Measurements from ENCODE around the gene ASAP2. TPM values are rescaled to one million over a fixed set of nuclear protein-coding genes. Genes with fewer than 3 reads are reported as not detected.

ASAP2 gene
- total RNA-seq, 4 donors from 2014 or later: 28.2 to 38.0 (median 31.7) TPM

DNA sequence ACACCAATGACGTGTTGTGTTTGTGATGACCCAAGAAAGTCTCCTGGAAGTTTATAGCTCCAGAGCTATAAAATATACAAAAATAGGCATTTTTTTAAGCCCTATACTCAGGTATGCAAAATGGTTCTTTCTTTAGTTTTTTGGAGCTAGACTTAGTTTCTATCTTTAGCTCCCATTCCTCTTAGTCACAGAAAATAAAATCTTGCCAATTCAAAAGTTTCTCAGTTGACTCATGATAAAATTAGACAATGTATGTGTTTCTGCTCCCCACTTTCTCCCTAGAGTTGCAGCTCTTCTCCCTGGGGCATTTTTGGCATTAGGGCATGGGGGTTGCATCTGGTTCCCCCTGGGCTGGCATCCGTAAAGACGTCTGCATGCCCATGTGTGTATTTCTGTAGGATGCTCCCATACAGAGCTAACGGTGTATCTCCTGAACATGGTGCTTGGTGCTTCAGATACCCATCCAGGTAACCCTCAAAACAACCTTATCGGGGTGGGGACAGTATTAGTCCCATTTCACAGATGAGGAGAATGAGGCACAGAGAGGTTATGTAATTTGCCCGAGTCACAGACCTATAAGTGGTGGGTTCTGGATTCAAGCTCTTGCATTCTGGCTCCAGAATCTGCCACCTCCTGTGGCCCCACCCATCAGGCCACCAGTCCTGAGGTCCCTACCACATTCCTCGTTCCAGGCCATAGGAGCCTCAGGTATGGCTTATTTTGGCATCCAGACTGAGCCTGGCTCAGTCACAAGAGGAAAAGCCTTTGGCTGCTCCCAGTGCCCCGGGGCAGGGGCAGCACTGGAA lies 43.1 kb upstream of the ASAP2 start:
- 83 to 86% methylated on average over 8 of the region's 8 CpGs for WGBS, 2 donors
- TF ChIP-seq, protein P1, sequence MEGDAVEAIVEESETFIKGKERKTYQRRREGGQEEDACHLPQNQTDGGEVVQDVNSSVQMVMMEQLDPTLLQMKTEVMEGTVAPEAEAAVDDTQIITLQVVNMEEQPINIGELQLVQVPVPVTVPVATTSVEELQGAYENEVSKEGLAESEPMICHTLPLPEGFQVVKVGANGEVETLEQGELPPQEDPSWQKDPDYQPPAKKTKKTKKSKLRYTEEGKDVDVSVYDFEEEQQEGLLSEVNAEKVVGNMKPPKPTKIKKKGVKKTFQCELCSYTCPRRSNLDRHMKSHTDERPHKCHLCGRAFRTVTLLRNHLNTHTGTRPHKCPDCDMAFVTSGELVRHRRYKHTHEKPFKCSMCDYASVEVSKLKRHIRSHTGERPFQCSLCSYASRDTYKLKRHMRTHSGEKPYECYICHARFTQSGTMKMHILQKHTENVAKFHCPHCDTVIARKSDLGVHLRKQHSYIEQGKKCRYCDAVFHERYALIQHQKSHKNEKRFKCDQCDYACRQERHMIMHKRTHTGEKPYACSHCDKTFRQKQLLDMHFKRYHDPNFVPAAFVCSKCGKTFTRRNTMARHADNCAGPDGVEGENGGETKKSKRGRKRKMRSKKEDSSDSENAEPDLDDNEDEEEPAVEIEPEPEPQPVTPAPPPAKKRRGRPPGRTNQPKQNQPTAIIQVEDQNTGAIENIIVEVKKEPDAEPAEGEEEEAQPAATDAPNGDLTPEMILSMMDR (IDR thresholded peaks at IDR 0.05): no peak
- TF ChIP-seq POLR2A (IDR thresholded peaks at IDR 0.05) (no peak), EP300 (IDR thresholded peaks at IDR 0.05) (no peak)
- H3K4me1 ChIP-seq: peaks cover 0 to 14% (median 4%) of the 10 kb centered on the region in 4 donors
- H3K27me3 ChIP-seq: no peaks in the 10 kb centered on the region
- DNase-seq (ENCODE audit: low spot score in 2 of 2): no peak
- H3K27ac ChIP-seq: peak overlapping the region in 1 of 4 donors; percentile 36
- H3K4me3 ChIP-seq: no peak overlapping the region
- no peaks in the 10 kb centered on the region for H3K9me3 ChIP-seq
- no peaks in the 10 kb centered on the region for H3K36me3 ChIP-seq

DNA sequence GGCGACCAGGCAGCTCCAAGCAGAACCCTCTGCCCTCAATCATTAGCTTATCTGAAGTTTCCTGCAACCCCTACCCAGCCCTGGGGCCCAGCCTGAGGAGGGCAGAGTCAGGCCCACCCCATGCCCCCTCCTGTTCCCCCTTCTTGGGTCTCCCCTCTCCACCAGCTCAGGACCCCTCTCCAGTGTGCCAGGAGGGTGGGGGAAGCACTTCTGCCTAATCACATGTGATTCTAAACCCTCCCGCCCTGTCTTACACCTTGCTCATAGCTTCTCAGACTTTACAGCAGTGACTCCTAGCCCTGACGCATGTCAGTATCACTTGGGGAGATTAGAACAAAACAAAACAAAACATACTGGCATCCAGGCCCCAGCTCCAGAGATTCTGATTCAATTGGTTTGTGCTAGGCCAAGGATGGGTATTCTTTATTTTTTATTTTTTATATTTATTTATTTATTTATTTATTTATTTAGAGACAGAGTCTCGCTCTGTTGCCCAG lies 42.5 kb upstream of the ASAP2 start:
- no peak overlapping the region for H3K27ac ChIP-seq
- H3K27me3 ChIP-seq: no peaks in the 10 kb centered on the region
- 96 to 98% methylated on average over 4 of the region's 4 CpGs for WGBS, 2 donors
- no peak overlapping the region for H3K4me3 ChIP-seq
- no peak for DNase-seq (ENCODE audit: low spot score in 2 of 2)
- no peaks in the 10 kb centered on the region for H3K9me3 ChIP-seq
- no peaks in the 10 kb centered on the region for H3K36me3 ChIP-seq
- H3K4me1 ChIP-seq: peaks cover 0 to 14% (median 4%) of the 10 kb centered on the region in 4 donors
- TF ChIP-seq, protein P1 (IDR thresholded peaks at IDR 0.05): no peak
- TF ChIP-seq POLR2A (IDR thresholded peaks at IDR 0.05) (no peak), EP300 (IDR thresholded peaks at IDR 0.05) (no peak)

DNA sequence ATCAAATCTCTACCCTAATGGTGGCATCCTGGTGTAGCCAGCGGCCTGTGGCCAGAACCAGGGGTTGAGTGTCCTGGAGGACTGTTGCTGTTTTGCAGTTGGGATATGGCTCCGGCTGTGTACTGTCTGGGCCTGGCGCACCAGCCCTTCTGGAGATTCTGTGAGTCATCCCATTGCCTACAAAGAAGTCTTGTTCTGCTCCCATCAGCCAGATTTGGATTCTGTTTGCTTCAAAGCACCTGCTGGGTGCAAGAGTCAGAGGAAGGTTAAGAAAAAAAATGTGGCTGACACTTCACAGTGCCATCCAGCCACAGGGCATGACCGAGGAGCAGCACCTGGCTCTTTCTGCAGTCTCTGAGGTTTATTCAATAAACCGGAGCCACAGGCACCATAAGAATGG lies 41.0 kb upstream of the ASAP2 start:
- H3K4me1 ChIP-seq: peaks cover 0 to 14% (median 4%) of the 10 kb centered on the region in 4 donors
- H3K27me3 ChIP-seq: no peaks in the 10 kb centered on the region
- H3K36me3 ChIP-seq: no peaks in the 10 kb centered on the region
- no peaks in the 10 kb centered on the region for H3K9me3 ChIP-seq
- no peak for DNase-seq (ENCODE audit: low spot score in 2 of 2)
- TF ChIP-seq POLR2A (IDR thresholded peaks at IDR 0.05) (no peak), EP300 (IDR thresholded peaks at IDR 0.05) (peak in 1 of 2 donors; percentile 14)
- WGBS, 2 donors: 73 to 76% methylated on average over 5 of the region's 5 CpGs
- no peak overlapping the region for H3K4me3 ChIP-seq
- H3K27ac ChIP-seq: peak overlapping the region in 2 of 4 donors; percentile 53 to 79

DNA sequence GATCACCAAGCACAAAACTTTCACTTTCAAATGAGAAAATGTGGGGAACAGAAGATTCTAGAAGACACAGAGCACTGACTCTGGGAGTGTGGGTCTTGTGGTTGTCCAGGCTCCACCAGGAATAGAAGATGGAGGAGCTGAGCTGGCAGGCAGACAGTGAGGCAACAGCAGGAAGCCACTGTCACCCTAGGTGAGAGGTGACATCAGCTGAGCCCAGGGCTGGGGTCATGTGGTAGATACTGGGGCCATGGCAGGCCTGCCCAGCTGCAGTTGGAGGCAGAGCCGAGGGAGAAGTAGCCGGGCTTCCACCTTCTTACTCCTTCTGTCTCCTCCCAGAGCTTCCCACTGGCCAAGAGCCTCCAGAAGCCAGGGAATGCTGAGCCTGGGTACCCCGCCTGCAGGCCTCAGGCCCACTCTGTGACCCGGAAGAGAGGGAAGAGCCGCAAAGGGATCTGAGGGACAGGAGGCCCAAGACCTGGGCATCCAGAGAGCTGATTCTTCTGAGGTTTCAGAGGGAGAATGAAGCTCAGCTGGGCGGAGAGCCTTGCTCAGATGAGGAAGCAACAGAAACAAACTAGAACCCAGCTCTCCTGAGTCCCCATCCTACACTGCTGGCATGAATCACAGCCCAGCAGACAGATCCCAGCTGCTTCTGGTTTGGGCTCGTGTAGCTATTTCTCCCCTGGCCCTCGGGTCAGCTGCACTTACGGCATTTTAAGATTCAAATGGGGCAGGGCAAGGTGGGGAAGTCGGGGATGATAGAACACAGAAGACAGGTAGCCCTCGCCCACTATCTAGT lies 39.8 kb upstream of the ASAP2 start:
- Histone ChIP-seq H3K27me3 (no peaks in the 10 kb centered on the region), H3K4me3 (no peak overlapping the region), H3K4me1 (peaks cover 0 to 14% (median 4%) of the 10 kb centered on the region in 4 donors), H3K9me3 (no peaks in the 10 kb centered on the region), H3K27ac (peak overlapping the region in 1 of 4 donors; percentile 79), H3K36me3 (no peaks in the 10 kb centered on the region)
- 78 to 80% methylated on average over 9 to 11 of the region's 11 CpGs for WGBS, 2 donors
- TF ChIP-seq EP300 (IDR thresholded peaks at IDR 0.05) (no peak), POLR2A (IDR thresholded peaks at IDR 0.05) (no peak)
- TF ChIP-seq, protein P1 (IDR thresholded peaks at IDR 0.05): no peak
- DNase-seq (ENCODE audit: low spot score in 2 of 2): no peak

DNA sequence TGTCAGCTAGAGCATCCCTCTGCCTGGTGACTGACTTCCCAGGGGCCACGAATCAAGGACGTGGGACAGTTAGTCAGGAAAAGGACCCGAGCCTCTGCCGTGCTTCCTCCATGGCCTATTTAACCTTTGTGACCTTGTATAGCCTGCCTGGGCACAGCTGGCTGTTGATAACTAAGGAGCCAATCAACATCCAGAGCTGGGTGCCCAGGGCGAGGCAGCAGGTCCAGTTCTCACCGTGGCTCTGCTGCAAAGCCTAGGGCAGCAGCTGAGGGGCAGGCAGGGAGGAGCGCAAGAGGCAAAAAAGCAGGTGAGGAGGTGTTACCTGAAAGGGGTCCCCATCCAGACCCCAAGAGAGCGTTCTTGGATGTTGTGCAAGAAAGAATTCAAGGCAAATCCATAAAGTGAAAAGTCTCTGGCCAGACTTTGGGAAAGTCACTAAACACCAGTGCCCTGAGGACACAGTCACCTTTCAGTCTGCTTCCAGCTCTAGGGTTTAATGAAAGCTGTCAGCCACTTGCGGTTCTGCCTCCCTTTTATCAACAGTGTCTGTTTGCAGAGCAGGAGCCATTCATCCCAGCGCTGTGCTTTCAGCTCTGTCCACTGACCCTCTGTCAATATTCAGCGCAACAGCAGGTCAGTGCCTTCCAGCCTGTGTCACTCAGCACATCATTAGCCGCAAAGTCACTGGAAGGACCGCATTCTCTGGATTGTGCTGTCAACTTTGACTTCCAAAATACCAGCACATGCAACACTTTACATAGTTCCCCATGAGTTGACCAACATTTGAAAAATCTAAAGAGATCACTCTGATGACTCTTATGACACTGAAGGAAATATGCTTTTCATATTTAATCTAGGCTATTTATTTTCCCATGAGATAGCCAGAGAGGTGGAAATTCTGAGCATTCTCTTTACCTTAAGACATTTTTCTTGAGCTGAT lies 38.6 kb upstream of the ASAP2 start:
- no peaks in the 10 kb centered on the region for H3K36me3 ChIP-seq
- no peak for TF ChIP-seq EP300 (IDR thresholded peaks at IDR 0.05)
- TF ChIP-seq POLR2A (IDR thresholded peaks at IDR 0.05): no peak
- TF ChIP-seq, protein P1 (IDR thresholded peaks at IDR 0.05): no peak
- H3K4me1 ChIP-seq: peaks cover 0 to 14% (median 4%) of the 10 kb centered on the region in 4 donors
- DNase-seq (ENCODE audit: low spot score in 2 of 2): no peak
- H3K4me3 ChIP-seq: no peak overlapping the region
- no peaks in the 10 kb centered on the region for H3K27me3 ChIP-seq
- WGBS, 2 donors: 78 to 83% methylated on average over 13 of the region's 13 CpGs
- H3K27ac ChIP-seq: no peak overlapping the region
- H3K9me3 ChIP-seq: no peaks in the 10 kb centered on the region

Data from tibial nerve (tissue), 4 donors.